Stimulated activated CD4-positive, alpha-beta T cell treated with anti-CD3 and anti-CD28 coated beads, Interleukin-4, amount 100 ng/mL, for 48 hours (primary cell): ENCODE measurements around the gene OR8B8.
"Not testable (repeated sequence)": the region's sequence is repeated elsewhere in the genome, so short reads cannot be mapped to it uniquely, and the experiment has no call there.

Experiments used
- DNase-seq, 2 donors: peaks; one replicate each; pipeline ENCODE4 v3.0.0-alpha.2; 2020; ENCODE audit warnings: low read depth in 2 of 2

Gene OR8B8

GRCh38 chr11:124441519-124441918 is 4.0 kb downstream of the OR8B8 start:
- DNase-seq = no peak

- no peak for DNase-seq
Measured at GRCh38 chr11:124441081-124441480, 4.4 kb downstream of the OR8B8 start.

- DNase-seq = no peak
Measured at GRCh38 chr11:124440608-124441007, 4.9 kb downstream of the OR8B8 start.

GRCh38 chr11:124434699-124435098 is 10.8 kb downstream of the OR8B8 start:
- DNase-seq = no peak

- no peak for DNase-seq
Measured at GRCh38 chr11:124429599-124429998, 15.9 kb downstream of the OR8B8 start.

- no peak for DNase-seq
Measured at GRCh38 chr11:124424384-124424921, 21.0 kb downstream of the OR8B8 start, which contains the start of gene OR8B4. OR8B4 (minus strand) TSS chr11:124424871; CDS start chr11:124424871, 0 bp downstream.

GRCh38 chr11:124421043-124421442 is 24.5 kb downstream of the OR8B8 start:
- DNase-seq = no peak

GRCh38 chr11:124415356-124415923 is 30.1 kb downstream of the OR8B8 start:
- DNase-seq = no peak

GRCh38 chr11:124409906-124410305 is 35.6 kb downstream of the OR8B8 start:
- no peak for DNase-seq

- DNase-seq = no peak
Measured at GRCh38 chr11:124405581-124405980, 39.9 kb downstream of the OR8B8 start.

- DNase-seq = not testable (repeated sequence)
Measured at GRCh38 chr11:124403186-124403585, 42.3 kb downstream of the OR8B8 start.

GRCh38 chr11:124402326-124402922 is 43.1 kb downstream of the OR8B8 start:
- peak; percentile 42 to 54 for DNase-seq

- DNase-seq = no peak
Measured at GRCh38 chr11:124398924-124399323, 46.6 kb downstream of the OR8B8 start, which contains the start of gene OR8B3. OR8B3 (minus strand) TSS chr11:124399024; CDS start chr11:124397351, 1,673 bp downstream.

- not testable (repeated sequence) for DNase-seq
Measured at GRCh38 chr11:124396847-124397246, 48.6 kb downstream of the OR8B8 start.

- no peak for DNase-seq
Measured at GRCh38 chr11:124394408-124394807, 51.1 kb downstream of the OR8B8 start.
